Fibroblast of villous mesenchyme (primary cell): ENCODE measurements around the gene CSTPP1. TPM values are rescaled to one million over a fixed set of nuclear protein-coding genes. Genes with fewer than 3 reads are reported as not detected.
A peak's percentile ranks its signal among the peaks of the same experiment; 100 is the strongest.
"Not testable (repeated sequence)": the region's sequence is repeated elsewhere in the genome, so short reads cannot be mapped to it uniquely, and the experiment has no call there.

Experiments used
- DNase-seq: peaks from one replicate; pipeline ENCODE4 v3.0.0-alpha.2; 2010; ENCODE audit warnings: low read depth
- H3K4me3 ChIP-seq: 2 replicates; pipeline ENCODE4 v1.5.1; 2011; ENCODE audit warnings: low read depth, mild to moderate bottlenecking, low read length
- total RNA-seq: library from RNA; depleted of rRNA; stranded (reverse); fragments of >200 nt; gene quantifications from 2 replicates; pipeline ENCODE4 v1.2.3, GENCODE V29; 2012
- TF ChIP-seq, protein P1 (sequence below): IDR thresholded peaks from 2 replicates; pipeline ENCODE4 v1.5.1; 2012; ENCODE audit warnings: low read depth, mild to moderate bottlenecking, low read length; ENCODE audit not compliant: insufficient read depth

The CSTPP1 gene
- total RNA-seq, 1 donor = 30.2 TPM

DNA sequence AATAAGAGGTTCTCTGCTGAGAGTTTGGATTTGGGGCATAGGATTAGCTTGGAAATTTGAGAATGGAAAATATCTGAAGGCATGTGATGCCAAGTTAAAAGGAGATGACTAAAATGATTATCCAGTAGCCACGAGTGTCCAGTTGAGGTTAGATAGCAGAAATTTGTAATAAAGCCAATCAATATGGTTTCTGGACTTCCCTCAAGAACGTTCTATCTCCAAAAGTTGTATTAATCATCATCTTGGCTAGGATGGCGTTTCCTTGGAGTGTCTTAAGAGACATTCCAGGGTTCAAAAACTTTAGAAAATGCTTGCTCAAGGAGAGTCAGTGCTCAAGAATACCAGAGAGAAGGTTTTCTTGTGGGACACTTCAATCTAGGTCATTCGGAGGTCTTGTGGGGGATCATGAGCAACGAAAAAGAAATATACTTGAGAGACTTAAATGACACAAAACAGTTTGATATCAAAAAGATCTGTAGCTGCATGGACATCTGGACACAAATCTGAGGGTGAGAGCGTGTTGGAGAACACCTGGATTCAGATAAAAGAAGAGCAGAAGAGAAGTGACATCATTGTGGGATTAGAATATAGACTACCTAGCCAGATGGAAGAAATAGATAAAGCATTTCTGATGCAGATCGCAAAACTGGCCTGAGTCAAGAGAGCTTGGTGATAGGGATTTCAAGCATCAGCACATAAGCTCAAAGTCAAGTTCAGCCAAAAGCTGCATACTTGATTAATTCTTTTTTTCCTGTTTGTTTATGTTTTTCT is 142.4 kb downstream of the CSTPP1 start:
- no peak for DNase-seq
- H3K4me3 ChIP-seq = no peak overlapping the region
- TF ChIP-seq, protein P1, sequence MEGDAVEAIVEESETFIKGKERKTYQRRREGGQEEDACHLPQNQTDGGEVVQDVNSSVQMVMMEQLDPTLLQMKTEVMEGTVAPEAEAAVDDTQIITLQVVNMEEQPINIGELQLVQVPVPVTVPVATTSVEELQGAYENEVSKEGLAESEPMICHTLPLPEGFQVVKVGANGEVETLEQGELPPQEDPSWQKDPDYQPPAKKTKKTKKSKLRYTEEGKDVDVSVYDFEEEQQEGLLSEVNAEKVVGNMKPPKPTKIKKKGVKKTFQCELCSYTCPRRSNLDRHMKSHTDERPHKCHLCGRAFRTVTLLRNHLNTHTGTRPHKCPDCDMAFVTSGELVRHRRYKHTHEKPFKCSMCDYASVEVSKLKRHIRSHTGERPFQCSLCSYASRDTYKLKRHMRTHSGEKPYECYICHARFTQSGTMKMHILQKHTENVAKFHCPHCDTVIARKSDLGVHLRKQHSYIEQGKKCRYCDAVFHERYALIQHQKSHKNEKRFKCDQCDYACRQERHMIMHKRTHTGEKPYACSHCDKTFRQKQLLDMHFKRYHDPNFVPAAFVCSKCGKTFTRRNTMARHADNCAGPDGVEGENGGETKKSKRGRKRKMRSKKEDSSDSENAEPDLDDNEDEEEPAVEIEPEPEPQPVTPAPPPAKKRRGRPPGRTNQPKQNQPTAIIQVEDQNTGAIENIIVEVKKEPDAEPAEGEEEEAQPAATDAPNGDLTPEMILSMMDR = no peak

DNA sequence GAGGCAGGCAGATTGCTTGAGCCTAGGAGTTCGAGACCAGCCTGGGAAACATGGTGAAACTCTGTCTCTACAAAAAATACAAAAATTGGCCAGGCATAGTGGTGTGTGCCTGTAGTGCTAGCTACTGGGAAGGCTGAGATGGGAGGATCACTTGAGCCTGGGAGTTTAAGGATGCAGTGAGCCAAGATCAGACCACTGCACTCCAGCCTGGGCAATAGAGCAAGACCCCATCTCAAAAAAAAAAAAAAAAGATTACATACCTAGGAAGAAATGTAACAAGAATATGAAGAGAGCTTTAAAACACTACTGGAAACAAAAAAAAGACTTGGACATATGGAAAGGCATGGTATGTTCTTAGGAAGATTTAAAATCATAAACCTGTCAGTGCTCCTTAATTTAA is 144.2 kb downstream of the CSTPP1 start:
- not testable (repeated sequence) for H3K4me3 ChIP-seq, DNase-seq

DNA sequence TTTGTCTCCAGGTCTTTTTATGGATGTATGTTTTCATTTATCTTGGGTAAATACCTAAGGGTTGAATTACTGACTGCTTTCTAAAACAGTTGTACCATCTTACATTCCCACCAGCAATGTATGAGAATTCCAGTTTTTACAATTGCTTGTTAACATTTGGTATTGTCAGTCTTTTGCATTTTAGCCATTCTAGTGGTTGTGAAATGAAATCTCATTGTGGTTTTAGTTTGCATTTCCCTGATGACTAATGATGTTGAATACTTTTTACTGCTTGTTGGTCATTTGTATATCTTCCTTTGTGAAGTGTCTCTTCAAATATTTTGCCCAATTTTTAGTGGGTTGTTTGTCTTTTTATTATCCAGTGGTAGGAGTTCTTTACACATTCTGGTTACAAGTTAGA is 147.4 kb downstream of the CSTPP1 start:
- DNase-seq = peak; percentile 85
- H3K4me3 ChIP-seq = no peak overlapping the region
- TF ChIP-seq, protein P1 = no peak

DNA sequence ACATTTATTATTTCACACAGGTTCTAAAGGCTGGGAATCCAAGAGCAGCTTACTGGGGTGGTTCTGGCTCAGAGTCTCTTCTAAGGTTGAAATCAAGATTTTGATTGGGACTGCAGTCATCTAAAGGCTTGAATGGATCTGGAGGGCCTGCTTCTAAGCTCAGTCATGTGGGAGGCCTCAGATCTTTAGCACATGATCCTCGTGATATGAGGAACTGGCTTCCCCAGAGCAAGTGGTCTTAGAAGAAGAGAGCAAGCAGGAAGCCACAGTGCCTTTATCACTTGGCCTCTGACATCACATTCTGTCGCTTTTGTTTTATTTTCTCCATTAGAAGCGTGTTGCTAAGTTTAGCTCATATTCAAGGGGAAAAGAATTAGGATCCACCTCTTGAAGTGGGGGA is 151.2 kb downstream of the CSTPP1 start:
- no peak for DNase-seq
- H3K4me3 ChIP-seq = no peak overlapping the region
- TF ChIP-seq, protein P1 = no peak

DNA sequence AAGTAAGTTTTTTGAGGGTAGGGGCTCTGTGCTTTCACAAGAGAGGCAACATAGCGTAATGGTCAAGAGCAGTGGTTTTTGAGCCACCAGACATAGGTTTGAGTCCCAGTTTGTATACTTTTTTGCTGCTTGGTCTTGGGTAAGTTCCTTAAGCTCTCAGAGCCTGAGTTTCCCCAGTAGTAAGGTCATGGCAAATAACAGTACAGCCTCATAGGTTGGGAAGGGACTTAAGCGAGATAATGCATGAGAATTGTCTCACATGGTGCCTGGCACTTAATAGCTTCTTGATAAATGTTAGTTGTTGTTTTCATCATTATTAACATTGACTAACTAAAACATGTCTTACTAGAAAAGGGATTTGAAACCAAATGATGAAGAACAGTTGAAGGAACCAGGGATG is 157.0 kb downstream of the CSTPP1 start:
- DNase-seq = no peak
- TF ChIP-seq, protein P1 = no peak

DNA sequence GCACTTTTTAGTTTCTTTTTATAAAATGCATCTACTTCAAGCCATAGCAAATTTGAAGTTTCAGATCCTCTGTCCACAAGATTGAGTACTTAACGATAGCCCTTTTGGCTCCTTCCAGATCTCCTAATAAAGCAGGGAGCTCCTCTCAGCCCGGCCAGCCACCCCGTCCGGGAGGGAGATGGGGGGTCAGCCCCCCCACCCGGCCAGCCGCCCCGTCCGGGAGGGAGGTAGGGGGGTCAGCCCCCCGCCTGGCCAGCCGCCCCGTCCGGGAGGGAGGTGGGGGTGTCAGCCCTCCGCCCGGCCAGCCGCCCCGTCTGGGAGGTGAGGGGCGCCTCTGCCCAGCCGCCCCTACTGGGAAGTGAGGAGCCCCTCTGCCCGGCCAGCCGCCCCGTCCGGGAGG is 160.3 kb downstream of the CSTPP1 start:
- H3K4me3 ChIP-seq, DNase-seq: not testable (repeated sequence)

More for the DNA sequence above, 157.0 kb downstream of the CSTPP1 start:
- no peak overlapping the region for H3K4me3 ChIP-seq

DNA sequence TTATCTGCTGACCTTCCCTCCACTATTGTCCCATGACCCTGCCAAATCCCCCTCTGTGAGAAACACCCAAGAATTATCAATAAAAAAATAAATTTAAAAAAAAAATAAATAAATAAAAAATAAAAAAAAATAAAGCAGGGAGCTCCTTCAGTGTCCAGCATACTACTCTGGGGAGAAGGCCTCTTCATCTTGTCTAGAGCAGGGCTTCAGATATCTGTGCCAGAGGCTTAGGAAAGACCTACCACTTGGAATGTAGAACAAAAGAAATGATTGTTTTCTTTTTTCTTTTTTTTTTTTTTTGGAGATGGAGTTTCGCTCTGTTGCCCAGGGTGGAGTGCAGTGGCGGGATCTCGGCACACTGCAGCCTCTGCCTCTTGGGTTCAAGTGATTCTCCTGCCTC is 161.7 kb downstream of the CSTPP1 start:
- not testable (repeated sequence) for H3K4me3 ChIP-seq, DNase-seq

DNA sequence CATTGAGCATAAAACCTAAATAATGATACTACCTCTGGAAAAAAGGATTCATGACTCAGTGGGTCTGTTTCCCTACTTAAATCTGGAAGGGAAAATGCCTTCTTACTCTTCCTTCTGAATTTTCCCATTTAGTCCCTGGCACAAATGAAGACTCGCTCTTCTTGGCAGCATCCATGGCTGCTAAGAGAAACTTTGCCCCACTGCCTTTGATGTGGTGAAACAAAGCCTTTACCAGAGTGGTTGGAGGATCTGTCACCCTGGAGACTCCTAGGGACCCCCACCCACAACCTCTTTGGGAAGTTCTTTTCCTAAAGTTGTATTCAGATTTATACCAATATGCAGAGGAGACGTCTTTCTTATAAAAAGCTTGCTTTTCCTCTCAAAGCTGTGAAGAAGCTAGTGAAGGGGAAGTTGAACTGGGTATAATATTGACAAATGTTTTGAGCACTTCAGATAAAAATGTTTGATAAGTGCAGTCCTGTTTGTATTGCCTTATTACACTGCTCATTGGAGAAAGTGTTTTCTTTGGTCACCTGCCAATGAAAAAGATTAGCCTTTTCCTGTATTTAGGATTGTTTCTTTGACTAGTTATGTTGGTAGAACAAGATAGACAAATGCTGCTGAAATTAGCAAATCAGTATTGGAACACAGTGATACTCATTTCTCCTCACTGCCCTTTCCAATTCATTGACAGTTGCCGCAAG is 162.8 kb downstream of the CSTPP1 start:
- peak; percentile 19 for DNase-seq
- TF ChIP-seq, protein P1 = no peak
- H3K4me3 ChIP-seq = no peak overlapping the region
